ENCODE measurements around the gene FAM219A.

DNA sequence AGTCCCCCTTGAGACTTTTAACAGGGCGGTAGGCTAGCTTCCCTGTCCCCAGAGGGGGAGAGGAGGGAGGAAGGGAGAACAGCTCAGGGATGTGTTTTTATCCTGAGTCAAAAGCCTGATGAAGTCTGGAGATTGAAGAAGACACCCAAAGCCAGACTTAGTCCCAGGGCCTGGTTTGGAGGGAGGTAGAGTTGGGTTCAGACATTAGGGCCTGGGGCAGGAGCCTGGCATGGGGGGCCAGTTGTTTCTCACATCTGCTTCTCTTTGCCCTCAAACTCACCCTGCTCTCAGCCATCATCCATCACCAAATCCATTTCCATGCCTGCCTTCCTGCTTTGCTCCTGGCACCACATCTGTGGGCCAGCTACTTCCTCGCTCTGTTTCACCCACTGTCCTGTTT, 84.6 kb downstream of the FAM219A start:
- TF ChIP-seq, protein P1, sequence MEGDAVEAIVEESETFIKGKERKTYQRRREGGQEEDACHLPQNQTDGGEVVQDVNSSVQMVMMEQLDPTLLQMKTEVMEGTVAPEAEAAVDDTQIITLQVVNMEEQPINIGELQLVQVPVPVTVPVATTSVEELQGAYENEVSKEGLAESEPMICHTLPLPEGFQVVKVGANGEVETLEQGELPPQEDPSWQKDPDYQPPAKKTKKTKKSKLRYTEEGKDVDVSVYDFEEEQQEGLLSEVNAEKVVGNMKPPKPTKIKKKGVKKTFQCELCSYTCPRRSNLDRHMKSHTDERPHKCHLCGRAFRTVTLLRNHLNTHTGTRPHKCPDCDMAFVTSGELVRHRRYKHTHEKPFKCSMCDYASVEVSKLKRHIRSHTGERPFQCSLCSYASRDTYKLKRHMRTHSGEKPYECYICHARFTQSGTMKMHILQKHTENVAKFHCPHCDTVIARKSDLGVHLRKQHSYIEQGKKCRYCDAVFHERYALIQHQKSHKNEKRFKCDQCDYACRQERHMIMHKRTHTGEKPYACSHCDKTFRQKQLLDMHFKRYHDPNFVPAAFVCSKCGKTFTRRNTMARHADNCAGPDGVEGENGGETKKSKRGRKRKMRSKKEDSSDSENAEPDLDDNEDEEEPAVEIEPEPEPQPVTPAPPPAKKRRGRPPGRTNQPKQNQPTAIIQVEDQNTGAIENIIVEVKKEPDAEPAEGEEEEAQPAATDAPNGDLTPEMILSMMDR (conservative IDR thresholded peaks at IDR 0.05; ENCODE audit: low read depth, low read length) = no peak
- no peak for TF ChIP-seq EZH2 (IDR thresholded peaks at IDR 0.05; ENCODE audit: borderline replicate concordance, low read depth, low read length, poor library complexity, severe bottlenecking)
